SKM-1 treated with dmso at 0.1 percent for 144 hours (cell line): Measurements from ENCODE around the gene BCKDK.
"Not testable (repeated sequence)": the region's sequence is repeated elsewhere in the genome, so short reads cannot be mapped to it uniquely, and the experiment has no call there.

Experiments used
- DNase-seq: peaks from one replicate; lab custom pipeline; 2025; ENCODE audit not compliant: unreplicated experiment; lab: John Stamatoyannopoulos, UW

The BCKDK gene

DNA sequence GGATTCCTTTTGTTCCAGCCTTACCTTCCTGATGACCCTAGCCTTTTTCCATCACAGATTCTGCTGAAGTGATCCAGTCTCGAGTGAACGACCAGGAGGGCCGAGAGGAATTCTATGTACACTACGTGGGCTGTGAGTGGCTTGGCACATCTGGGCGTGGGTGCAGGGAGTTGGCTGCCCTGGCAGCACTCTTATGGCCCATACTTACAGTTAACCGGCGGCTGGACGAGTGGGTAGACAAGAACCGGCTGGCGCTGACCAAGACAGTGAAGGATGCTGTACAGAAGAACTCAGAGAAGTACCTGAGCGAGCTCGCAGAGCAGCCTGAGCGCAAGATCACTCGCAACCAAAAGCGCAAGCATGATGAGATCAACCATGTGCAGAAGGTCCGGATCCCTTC is 11.9 kb downstream of the BCKDK start:
- DNase-seq, result no peak

DNA sequence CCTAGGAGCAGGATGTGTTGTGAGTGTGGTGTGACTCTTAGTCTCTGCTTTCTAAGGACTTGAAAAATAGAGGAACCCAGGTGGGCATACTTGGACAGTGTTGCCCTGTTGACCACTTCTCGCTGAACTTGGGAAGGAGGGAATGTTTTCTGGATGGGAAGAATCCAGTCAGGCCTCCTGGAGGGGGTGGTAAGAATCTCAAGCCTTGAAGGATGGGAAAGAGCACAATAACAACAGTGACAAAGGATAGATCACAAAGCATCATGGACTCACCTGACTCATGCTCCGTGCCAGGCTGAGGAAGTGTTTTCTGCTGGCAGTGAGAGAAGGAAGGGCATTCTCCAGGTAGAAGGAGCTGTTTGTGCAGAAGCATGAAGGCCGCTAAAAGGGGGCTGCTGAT is 17.7 kb downstream of the BCKDK start:
- DNase-seq, result no peak

- DNase-seq, result no peak
Measured at GRCh38 chr16:31127182-31127581, 19.0 kb downstream of the BCKDK start.

DNA sequence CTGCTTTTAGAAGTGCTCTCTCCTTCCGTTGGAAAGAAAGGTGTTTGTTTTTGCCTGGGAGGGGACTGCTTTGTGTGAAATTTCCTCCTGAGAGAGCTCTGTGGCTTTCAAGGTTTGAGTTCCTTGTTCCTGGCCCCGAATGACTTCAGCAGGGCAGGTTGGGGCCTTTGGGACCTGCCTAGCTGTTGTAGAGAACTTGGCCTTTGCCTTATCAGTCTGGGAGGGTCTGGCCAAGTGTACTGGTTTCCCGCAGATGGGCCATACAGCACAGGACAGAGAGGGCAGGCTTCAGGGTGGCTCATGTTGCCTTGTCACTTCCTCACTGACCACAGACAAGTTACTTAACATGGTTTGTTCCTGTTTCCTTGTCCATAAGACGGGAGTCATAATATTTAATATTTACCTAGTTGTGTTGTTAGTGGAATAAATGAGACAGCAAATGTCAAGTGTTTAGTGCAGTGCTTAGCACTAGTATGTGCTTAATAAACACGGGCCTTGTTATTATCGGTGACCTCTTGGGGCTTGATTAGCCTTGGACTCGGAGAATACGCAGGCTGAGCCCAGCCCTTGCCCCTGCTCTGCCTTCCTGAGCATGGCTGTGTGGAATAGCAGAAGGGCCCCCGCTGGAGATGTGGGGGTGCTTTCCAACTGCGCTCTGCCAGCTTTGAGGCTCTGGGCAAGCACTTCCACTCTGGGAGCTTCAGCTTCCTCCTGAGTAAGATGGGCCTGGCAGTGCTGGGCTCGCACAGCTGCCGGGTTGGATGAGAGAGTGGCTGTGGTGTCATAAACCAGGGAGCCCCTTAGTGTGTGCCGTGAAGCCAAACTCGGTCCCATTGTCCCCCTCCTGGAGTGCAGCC is 20.8 kb downstream of the BCKDK start:
- peak; percentile 99 for DNase-seq

GRCh38 chr16:31129568-31130335 is 21.6 kb downstream of the BCKDK start:
- no peak for DNase-seq

DNA sequence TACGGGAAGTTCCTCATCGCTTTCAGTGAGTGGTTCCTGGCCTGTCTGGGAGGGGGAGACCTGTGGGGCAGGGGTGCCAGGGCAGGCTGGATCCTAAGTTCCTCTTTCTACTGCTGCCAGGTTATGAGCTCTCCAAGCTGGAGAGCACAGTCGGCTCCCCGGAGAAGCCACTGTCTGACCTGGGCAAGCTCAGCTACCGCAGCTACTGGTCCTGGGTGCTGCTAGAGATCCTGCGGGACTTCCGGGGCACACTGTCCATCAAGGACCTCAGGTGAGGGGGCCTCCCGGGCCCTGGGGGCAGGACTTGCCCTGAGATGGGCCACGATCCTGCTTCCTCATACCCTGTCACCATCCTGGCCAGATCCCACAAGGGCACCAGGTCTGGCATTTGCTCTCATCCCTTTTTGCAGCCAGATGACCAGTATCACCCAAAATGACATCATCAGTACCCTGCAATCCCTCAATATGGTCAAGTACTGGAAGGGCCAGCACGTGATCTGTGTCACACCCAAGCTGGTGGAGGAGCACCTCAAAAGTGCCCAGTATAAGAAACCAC is 22.2 kb downstream of the BCKDK start:
- peak; percentile 64 for DNase-seq

DNA sequence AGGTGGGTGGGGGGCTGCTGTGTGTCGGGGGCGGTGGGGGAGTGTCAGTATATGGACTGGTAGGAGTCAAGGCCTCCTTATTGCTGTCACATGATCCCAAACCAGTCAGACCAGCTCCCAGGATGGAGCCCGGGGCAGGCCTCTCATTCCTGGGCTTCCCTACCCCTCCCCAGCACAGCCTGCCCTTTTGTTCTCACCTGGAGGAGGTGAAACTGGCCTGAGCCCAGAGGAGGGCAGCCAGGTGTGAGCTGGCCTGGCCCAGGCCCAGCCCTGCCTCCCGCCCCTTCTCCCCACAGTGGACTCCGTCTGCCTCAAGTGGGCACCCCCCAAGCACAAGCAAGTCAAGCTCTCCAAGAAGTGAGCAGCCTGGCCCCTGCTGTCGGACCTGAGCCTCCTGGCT is 22.7 kb downstream of the BCKDK start:
- DNase-seq, result no peak

DNA sequence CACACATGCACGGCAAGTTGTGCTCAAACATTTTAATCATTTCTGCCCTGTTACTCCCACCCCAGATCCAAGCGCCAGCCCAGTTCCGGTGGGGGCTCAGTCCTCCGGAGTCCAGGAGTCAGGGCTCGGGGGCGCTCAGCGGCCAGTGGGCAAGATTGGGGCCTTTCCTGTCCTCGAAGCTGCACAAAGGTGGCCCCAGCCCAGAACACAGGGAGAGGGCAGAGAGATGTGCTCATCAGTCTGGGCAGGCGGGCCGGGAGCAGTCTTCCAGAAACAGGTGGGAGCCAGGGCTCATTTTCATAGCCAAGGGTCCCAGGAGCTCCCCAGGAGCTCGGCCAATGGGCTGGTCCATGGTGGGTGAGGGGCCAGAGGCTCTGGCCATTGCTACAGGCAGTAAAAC is 23.2 kb downstream of the BCKDK start:
- no peak for DNase-seq

GRCh38 chr16:31131841-31132271 is 23.7 kb downstream of the BCKDK start:
- no peak for DNase-seq

- DNase-seq, result no peak
Measured at GRCh38 chr16:31132303-31132979, 24.3 kb downstream of the BCKDK start.

GRCh38 chr16:31133046-31133501 is 24.9 kb downstream of the BCKDK start:
- no peak for DNase-seq

DNA sequence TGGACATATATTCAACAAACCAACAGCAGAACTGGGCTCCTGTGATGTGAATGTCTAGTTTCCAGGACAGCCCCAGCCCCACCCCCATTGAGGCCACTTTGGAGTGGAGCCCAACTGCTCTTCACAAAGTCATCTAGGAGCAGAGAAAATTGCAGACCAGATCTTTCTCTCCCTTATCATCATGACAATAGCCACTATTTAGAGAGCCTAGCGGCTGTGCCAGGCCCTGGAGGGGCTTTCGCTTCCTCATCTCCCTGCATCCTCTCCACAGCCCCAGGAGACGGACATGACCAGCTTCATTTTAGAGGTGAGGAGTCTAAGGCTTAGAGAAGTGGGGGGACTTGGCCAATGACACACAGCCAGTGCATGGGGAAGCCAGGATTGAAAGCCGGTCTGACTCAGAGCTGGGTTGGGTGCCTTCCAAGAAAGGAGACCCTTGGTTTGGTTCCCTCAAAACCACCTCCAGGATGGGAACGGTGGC is 25.9 kb downstream of the BCKDK start:
- no peak for DNase-seq

- DNase-seq, result peak; percentile 75
Measured at GRCh38 chr16:31134625-31135534, 26.7 kb downstream of the BCKDK start.

DNA sequence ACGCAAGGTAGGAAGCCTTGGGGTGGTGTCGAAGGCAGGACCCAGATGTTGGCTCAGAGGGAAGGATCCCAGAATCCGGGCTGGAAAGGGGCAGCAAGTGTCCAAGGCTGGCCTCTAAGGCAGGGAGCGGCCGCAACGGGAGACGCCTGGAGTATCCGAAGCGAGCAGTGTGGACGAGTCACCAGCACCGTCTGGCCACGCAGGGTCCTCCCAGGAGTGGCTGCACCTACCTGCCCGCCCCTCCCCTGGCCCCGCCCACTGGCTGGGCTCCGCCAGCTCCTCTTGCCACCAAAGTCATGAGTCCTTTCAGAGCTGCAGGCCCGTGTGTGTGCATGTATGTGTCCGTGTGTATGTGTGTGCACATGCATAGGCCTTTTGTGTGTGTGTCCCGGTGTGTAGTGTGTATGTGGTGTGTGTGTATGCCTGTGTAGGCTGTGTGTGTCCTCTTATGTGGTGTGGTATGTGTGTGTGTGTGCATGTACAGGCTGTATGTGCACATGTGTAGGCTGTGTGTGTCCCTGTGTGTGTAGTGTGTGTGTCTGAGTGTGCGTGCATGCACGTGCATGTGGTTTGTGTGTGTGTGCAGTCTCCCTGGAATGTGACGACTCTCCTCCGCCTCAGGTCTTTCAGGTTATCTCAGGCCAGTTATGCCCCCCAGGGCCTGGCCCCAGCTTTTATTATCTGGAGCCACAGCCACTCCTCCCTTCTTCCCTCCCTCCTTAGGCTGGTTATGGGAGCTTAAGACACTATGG is 27.5 kb downstream of the BCKDK start, which contains the start of gene PRSS8:
Gene PRSS8 (minus strand): TSS at position 193 of the 752 bp plus-strand sequence. CDS start 229 bp downstream, outside the sequence.
- DNase-seq, result no peak

- DNase-seq, result no peak
Measured at GRCh38 chr16:31136287-31136662, 28.1 kb downstream of the BCKDK start.

- DNase-seq, result not testable (repeated sequence)
Measured at GRCh38 chr16:31136822-31137499, 28.8 kb downstream of the BCKDK start.

DNA sequence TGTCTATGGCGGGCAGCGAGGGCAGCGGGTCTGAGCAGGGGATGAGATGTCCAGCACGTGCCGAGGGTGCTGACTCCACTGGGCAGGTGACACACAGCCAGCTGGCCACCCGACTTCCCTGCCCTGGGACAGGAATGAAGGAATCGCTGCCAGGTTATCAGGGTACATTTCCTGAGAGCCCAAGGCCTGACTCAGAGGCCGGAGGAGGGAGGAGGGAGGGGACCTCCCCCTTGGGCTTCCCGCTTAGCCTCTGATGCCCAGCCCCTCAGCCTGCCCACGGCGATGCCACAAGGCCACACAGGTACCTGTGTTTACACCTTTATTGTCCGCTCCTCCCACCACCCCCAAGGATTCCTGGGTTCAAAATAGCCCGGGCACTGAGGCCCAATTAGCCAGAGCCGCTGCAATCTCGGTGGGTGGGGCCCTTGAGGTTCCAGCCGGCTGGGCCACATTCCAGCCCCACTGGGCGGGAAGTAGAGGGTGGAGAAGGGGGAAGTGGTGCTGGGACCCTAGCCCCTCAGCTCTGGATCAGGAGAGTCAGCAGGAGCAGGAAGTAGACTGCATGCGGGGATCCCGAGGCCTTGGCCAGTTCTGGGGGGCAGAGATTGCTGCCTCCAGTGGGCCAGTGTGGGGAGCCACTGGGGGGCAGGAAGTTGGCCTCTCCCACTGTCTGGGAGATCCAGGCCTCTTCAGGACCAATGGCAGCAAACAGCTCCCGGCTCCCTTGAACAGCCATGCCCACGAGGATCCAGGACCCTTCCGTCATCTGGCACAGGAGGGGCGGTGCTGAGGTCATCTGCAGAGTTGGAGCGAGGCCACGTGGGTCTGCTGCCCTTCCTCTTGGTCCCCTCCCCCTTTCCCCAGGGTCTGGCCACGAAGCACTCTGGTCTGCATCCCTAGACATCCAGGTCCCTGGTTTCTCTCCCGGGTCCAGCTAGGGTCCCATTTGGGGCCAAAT is 30.7 kb downstream of the BCKDK start:
- DNase-seq, result no peak
